Spleen (tissue), 11 donors: ENCODE results near the gene ST8SIA6. TPM values are rescaled to one million over a fixed set of nuclear protein-coding genes. Genes with fewer than 3 reads are reported as not detected.

Experiments
- DNase-seq: peaks from one replicate; pipeline ENCODE4 v3.0.0-alpha.2; 2020
- H3K27ac ChIP-seq, 8 donors: fragments of 200-600 bp; sonication (generic) in 7 of 8; 1 replicate in 4 of 8; 2 replicates in 4 of 8; pipeline versions ENCODE4 v1.5.0 to v1.8.0; 2016 to 2021; ENCODE audit warnings: inconsistent platforms in 4 of 8, mild to moderate bottlenecking in 4 of 8, moderate library complexity in 1 of 8
- H3K27me3 ChIP-seq, 7 donors: fragments of 200-600 bp; sonication (generic) in 6 of 7; replicated peaks in 1 of 7; 1 replicate in 4 of 7; 2 replicates in 3 of 7; pipeline versions ENCODE4 v1.5.0 to v1.8.0; 2016 to 2021; ENCODE audit warnings: inconsistent platforms in 3 of 7, mild to moderate bottlenecking in 1 of 7
- H3K36me3 ChIP-seq, 6 donors: fragments of 200-600 bp; sonication (generic) in 5 of 6; 1 replicate in 4 of 6; 2 replicates in 2 of 6; pipeline versions ENCODE4 v1.5.0 to v1.8.0; 2016 to 2021; ENCODE audit warnings: inconsistent platforms in 2 of 6
- H3K4me1 ChIP-seq, 6 donors: fragments of 200-600 bp; sonication (generic) in 5 of 6; 1 replicate in 3 of 6; 2 replicates in 3 of 6; pipeline versions ENCODE4 v1.5.0 to v1.8.0; 2016 to 2021; ENCODE audit warnings: inconsistent platforms in 3 of 6
- H3K4me3 ChIP-seq, 8 donors: fragments of 200-600 bp; sonication (generic) in 7 of 8; 1 replicate in 4 of 8; 2 replicates in 4 of 8; pipeline versions ENCODE4 v1.5.0 to v1.8.0; 2016 to 2021; ENCODE audit warnings: inconsistent platforms in 4 of 8, mild to moderate bottlenecking in 4 of 8, moderate library complexity in 2 of 8
- H3K9me3 ChIP-seq, 8 donors: fragments of 200-600 bp; sonication (generic) in 7 of 8; 1 replicate in 4 of 8; 2 replicates in 4 of 8; pipeline versions ENCODE4 v1.5.0 to v1.8.0; 2016 to 2021; ENCODE audit warnings: inconsistent platforms in 4 of 8
- POLR2A ChIP-seq, 3 donors: fragments of 450-650 bp; IDR thresholded peaks; one replicate each; pipeline ENCODE4 v1.5.1; 2017; ENCODE audit warnings: antibody characterized with exemption in 3 of 3, mild to moderate bottlenecking in 1 of 3
- POLR2AphosphoS5 ChIP-seq, 3 donors: sonication (generic); formaldehyde crosslinking; IDR thresholded peaks; one replicate each; pipeline ENCODE4 v1.5.1; 2017; ENCODE audit warnings: antibody characterized with exemption in 3 of 3
- WGBS, 5 donors: extraction: QIAGEN DNeasy Blood & Tissue Kit in 3 of 5; methylation state at CpG; one replicate each; pipeline versions ENCODE4 v1.1.5 to v1.1.7; 2013 to 2018; 5-methylcytosine and 5-hydroxymethylcytosine counted together
- intact Hi-C: fragments of 100-400 bp; cut with DNase I; formaldehyde crosslinking; loops from one replicate; pipeline ENCODE4 v1.15.0; 2023; ENCODE audit warnings: low total_unique reads
- polyA plus RNA-seq, 3 donors: library from polyadenylated mRNA; stranded (reverse); fragments of 200-250 nt; gene quantifications; one replicate each; pipeline ENCODE4 v1.2.1, GENCODE V29; 2013
- total RNA-seq, 7 donors: library from RNA; depleted of rRNA in 3 of 7; stranded (reverse); fragments of >200 nt in 3 of 7; fragmentation: NEBNext Ultra II Directional in 4 of 7; extraction: Animal tissue kit (Norgen Biotek cat#: 25700) in 4 of 7; gene quantifications; one replicate each; pipeline versions ENCODE4 v1.1.0 to v1.2.1, GENCODE V29; 2016 to 2021
- TF ChIP-seq, protein P1 (sequence below), 11 experiments: fragments of 200-600 bp in 7 of 11; fragments of 450-650 bp in 4 of 11; sonication (generic) in 4 of 11; IDR thresholded peaks in 8 of 11; conservative IDR thresholded peaks in 3 of 11; 1 replicate in 7 of 11; 2 replicates in 4 of 11; pipeline versions ENCODE4 v1.4.0 to v1.8.0; 2016 to 2021; ENCODE audit warnings: antibody characterized with exemption in 11 of 11, inconsistent platforms in 4 of 11, mild to moderate bottlenecking in 1 of 11
- donor health status: healthy with polysubstance abuse.
- donor health status: DM: no; HTN: no; CAD: no; lungs with moderate emphysema.
- donor health status: DM: no; HTN: no; CAD: no.
- donor health status: Bipolar disorder and iron deficiency.
- donor health status: healthy.
- donor health status: DM: no; HTN: no; CAD: no.
- donor health status: DM: yes; HTN: yes; CAD: no.

Gene ST8SIA6
- total and polyA plus RNA-seq, 10 donors = 0.02 to 1.2 (median 1.0) TPM; not detected in 3

DNA sequence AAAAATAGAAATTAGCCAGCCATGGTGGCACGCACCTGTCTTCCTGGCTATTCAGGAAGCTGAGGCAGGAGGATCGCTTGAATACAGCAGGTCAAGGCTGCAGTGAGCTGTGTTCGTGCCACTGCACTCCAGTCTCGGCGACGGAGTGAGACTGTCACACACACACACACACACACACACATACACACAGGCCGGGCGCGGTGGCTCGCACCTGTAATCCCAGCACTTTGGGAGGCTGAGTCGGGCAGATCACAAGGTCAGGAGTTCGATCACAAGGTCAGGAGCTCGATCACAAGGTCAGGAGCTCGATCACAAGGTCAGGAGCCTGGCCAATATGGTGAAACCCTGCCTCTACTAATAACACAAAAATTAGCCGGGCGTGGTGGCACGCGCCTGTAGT lies 68.4 kb downstream of the ST8SIA6 start:
- WGBS, 5 donors = 90 to 96% (median 93%) methylated on average over 11 to 18 of the region's 18 CpGs
- no peaks in the 10 kb centered on the region for H3K4me1 ChIP-seq
- TF ChIP-seq POLR2A (IDR thresholded peaks at IDR 0.05) (no peak), POLR2AphosphoS5 (IDR thresholded peaks at IDR 0.05) (no peak)
- TF ChIP-seq, protein P1, sequence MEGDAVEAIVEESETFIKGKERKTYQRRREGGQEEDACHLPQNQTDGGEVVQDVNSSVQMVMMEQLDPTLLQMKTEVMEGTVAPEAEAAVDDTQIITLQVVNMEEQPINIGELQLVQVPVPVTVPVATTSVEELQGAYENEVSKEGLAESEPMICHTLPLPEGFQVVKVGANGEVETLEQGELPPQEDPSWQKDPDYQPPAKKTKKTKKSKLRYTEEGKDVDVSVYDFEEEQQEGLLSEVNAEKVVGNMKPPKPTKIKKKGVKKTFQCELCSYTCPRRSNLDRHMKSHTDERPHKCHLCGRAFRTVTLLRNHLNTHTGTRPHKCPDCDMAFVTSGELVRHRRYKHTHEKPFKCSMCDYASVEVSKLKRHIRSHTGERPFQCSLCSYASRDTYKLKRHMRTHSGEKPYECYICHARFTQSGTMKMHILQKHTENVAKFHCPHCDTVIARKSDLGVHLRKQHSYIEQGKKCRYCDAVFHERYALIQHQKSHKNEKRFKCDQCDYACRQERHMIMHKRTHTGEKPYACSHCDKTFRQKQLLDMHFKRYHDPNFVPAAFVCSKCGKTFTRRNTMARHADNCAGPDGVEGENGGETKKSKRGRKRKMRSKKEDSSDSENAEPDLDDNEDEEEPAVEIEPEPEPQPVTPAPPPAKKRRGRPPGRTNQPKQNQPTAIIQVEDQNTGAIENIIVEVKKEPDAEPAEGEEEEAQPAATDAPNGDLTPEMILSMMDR (IDR thresholded peaks at IDR 0.05 in 8 of 11, conservative IDR thresholded peaks at IDR 0.05 in 3 of 11) = no peak
- intact Hi-C loops = no loop called here
- H3K27ac ChIP-seq = no peak overlapping the region
- no peaks in the 10 kb centered on the region for H3K27me3 ChIP-seq
- no peaks in the 10 kb centered on the region for H3K36me3 ChIP-seq
- no peak overlapping the region for H3K4me3 ChIP-seq
- DNase-seq = no peak
- H3K9me3 ChIP-seq = peaks cover 0 to 5% (median 0%) of the 10 kb centered on the region in 8 donors

DNA sequence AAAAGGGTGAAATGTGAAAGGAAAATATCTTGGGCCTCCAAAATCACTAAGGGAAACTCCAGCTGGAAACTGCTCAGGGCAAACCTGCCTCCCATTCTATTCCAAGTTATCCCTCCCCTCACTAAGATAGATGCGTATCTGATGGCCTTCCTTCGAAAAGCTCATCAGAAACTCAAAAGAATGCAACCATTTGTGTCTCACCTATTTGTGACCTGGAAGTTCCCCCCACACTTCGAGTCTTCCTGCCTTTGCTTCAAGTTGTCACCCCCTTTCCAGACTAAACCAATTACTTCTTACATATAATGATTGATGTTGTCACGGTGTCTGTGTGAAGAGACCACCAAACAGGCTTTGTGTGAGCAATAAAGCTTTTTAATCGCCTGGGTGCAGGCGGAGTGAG lies 69.3 kb downstream of the ST8SIA6 start:
- no peak for TF ChIP-seq POLR2AphosphoS5 (IDR thresholded peaks at IDR 0.05)
- TF ChIP-seq POLR2A (IDR thresholded peaks at IDR 0.05) = no peak
- TF ChIP-seq, protein P1 (IDR thresholded peaks at IDR 0.05 in 8 of 11, conservative IDR thresholded peaks at IDR 0.05 in 3 of 11) = no peak
- WGBS, 5 donors = 73 to 88% (median 78%) methylated on average over 6 of the region's 6 CpGs
- H3K27ac ChIP-seq = no peak overlapping the region
- no peaks in the 10 kb centered on the region for H3K36me3 ChIP-seq
- H3K4me3 ChIP-seq = no peak overlapping the region
- intact Hi-C loops = no loop called here
- no peak for DNase-seq
- H3K4me1 ChIP-seq = no peaks in the 10 kb centered on the region
- no peaks in the 10 kb centered on the region for H3K27me3 ChIP-seq
- H3K9me3 ChIP-seq = peaks cover 0 to 5% (median 0%) of the 10 kb centered on the region in 8 donors

GRCh38 chr10:17383801-17384555 lies 70.4 kb downstream of the ST8SIA6 start:
- H3K27ac ChIP-seq = no peak overlapping the region
- no peak overlapping the region for H3K4me3 ChIP-seq
- intact Hi-C loops = no loop called here
- 58 to 78% (median 75%) methylated on average over 7 of the region's 7 CpGs for WGBS, 5 donors
- no peak for TF ChIP-seq POLR2A (IDR thresholded peaks at IDR 0.05)
- TF ChIP-seq, protein P1 (IDR thresholded peaks at IDR 0.05 in 8 of 11, conservative IDR thresholded peaks at IDR 0.05 in 3 of 11) = no peak
- TF ChIP-seq POLR2AphosphoS5 (IDR thresholded peaks at IDR 0.05) = no peak
- no peak for DNase-seq
- no peaks in the 10 kb centered on the region for H3K36me3 ChIP-seq
- peaks cover 0 to 5% (median 0%) of the 10 kb centered on the region in 8 donors for H3K9me3 ChIP-seq
- H3K4me1 ChIP-seq = no peaks in the 10 kb centered on the region
- H3K27me3 ChIP-seq = no peaks in the 10 kb centered on the region

DNA sequence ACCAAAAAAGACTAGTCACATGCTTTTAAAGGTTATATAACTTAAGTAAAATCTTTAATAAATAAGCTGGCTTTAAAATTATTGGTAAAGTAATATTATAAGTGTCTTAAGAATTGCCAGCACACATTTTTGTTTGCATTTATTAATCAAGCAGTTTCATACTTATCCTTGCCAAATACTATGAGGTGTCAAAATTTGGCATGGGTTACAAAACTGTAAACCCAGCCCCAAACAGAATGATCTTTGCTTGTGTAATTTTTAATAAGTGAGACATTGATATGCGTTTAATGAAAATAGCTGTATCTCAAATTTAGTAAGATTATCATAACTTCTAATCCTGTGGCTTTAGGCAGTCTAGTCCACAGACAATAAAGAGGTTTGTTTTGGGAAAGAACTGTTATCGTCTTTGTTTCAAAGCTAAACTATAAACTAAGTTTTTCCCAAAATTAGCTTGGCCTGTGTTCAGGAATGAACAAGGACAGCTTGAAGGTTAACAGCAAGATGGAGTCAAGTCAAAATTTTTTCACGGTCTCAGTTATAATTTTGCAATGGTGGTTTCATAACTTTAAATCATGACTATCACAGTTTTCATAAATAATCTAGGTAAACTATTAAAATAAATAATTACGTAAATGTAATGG lies 72.8 kb downstream of the ST8SIA6 start:
- H3K27ac ChIP-seq = no peak overlapping the region
- no peaks in the 10 kb centered on the region for H3K4me1 ChIP-seq
- no peaks in the 10 kb centered on the region for H3K36me3 ChIP-seq
- no peaks in the 10 kb centered on the region for H3K27me3 ChIP-seq
- intact Hi-C loops = no loop called here
- TF ChIP-seq POLR2AphosphoS5 (IDR thresholded peaks at IDR 0.05) = no peak
- TF ChIP-seq, protein P1 (IDR thresholded peaks at IDR 0.05 in 8 of 11, conservative IDR thresholded peaks at IDR 0.05 in 3 of 11) = no peak
- no peak for TF ChIP-seq POLR2A (IDR thresholded peaks at IDR 0.05)
- no peak overlapping the region for H3K4me3 ChIP-seq
- WGBS, 5 donors = 61 to 83% (median 70%) methylated on average over 4 of the region's 4 CpGs
- H3K9me3 ChIP-seq = peaks cover 0 to 5% (median 0%) of the 10 kb centered on the region in 8 donors
- DNase-seq = no peak
